HepG2 (cell line): ENCODE results near the gene CNP. TPM values are rescaled to one million over a fixed set of nuclear protein-coding genes. Genes with fewer than 3 reads are reported as not detected.

ENCODE experiments used
- ATF2 ChIP-seq: sonication (generic); formaldehyde crosslinking; IDR thresholded peaks from 2 replicates; pipeline ENCODE4 v1.4.0; 2020; ENCODE audit warnings: missing genetic modification reagents
- ATF7-NPFF ChIP-seq: sonication (generic); formaldehyde crosslinking; IDR thresholded peaks from 2 replicates; pipeline ENCODE4 v1.8.1; 2023; ENCODE audit warnings: mild to moderate bottlenecking, low read depth, missing genetic modification reagents, moderate library complexity
- CCAR2 ChIP-seq: fragments of 200-400 bp; formaldehyde crosslinking; optimal IDR thresholded peaks from 2 replicates; pipeline ENCODE3; 2018; ENCODE audit warnings: low read depth, mild to moderate bottlenecking, low read length, moderate library complexity
- CENPX ChIP-seq: sonication (generic); formaldehyde crosslinking; IDR thresholded peaks from 2 replicates; pipeline ENCODE4 v1.9.0; 2021; ENCODE audit warnings: mild to moderate bottlenecking, missing genetic modification reagents, moderate library complexity
- MED1 ChIP-seq: sonication (generic); formaldehyde crosslinking; IDR thresholded peaks from 2 replicates; pipeline ENCODE4 v1.4.0; 2020; ENCODE audit warnings: missing genetic modification reagents
- NRL ChIP-seq: sonication (generic); formaldehyde crosslinking; IDR thresholded peaks from 2 replicates; pipeline ENCODE4 v1.5.0; 2020; ENCODE audit warnings: missing genetic modification reagents, mild to moderate bottlenecking, moderate library complexity, borderline replicate concordance
- PHF8 ChIP-seq: sonication (generic); formaldehyde crosslinking; IDR thresholded peaks from 2 replicates; pipeline ENCODE4 v1.5.0; 2020; ENCODE audit warnings: missing genetic modification reagents
- POGK ChIP-seq: sonication (generic); formaldehyde crosslinking; conservative IDR thresholded peaks from 2 replicates; pipeline ENCODE4 v1.8.0; 2022; ENCODE audit warnings: mild to moderate bottlenecking, moderate library complexity, missing genetic modification reagents
- PREB ChIP-seq: sonication (generic); formaldehyde crosslinking; IDR thresholded peaks from 2 replicates; pipeline ENCODE4 v1.4.0; 2020; ENCODE audit warnings: missing genetic modification reagents
- RARA ChIP-seq: IDR thresholded peaks from 2 replicates; pipeline ENCODE4 v1.6.1; 2016; ENCODE audit warnings: missing genetic modification reagents, missing compliant biosample characterization
- SIX1 ChIP-seq: sonication (generic); formaldehyde crosslinking; IDR thresholded peaks from 2 replicates; pipeline ENCODE4 v1.4.0; 2020; ENCODE audit warnings: missing genetic modification reagents, borderline replicate concordance
- SP5 ChIP-seq: IDR thresholded peaks from 2 replicates; pipeline ENCODE4 v1.6.1; 2016; ENCODE audit warnings: low read depth, borderline replicate concordance
- THAP7 ChIP-seq: sonication (generic); formaldehyde crosslinking; IDR thresholded peaks from 2 replicates; pipeline ENCODE4 v1.8.1; 2023; ENCODE audit warnings: mild to moderate bottlenecking, missing genetic modification reagents
- ZFAT ChIP-seq: sonication (generic); formaldehyde crosslinking; conservative IDR thresholded peaks from 2 replicates; pipeline ENCODE4 v1.8.1; 2023; ENCODE audit warnings: missing genetic modification reagents, inconsistent platforms
- ZIK1 ChIP-seq: sonication (generic); formaldehyde crosslinking; IDR thresholded peaks from 2 replicates; pipeline ENCODE4 v1.5.0; 2020; ENCODE audit warnings: mild to moderate bottlenecking, low read depth, missing genetic modification reagents, borderline replicate concordance
- ZNF292 ChIP-seq: sonication (generic); formaldehyde crosslinking; IDR thresholded peaks from 2 replicates; pipeline ENCODE4 v1.8.1; 2022; ENCODE audit warnings: mild to moderate bottlenecking, low read depth, missing genetic modification reagents, borderline replicate concordance
- ZNF329 ChIP-seq: sonication (generic); formaldehyde crosslinking; IDR thresholded peaks from 2 replicates; pipeline ENCODE4 v1.9.0; 2021; ENCODE audit warnings: low read depth, mild to moderate bottlenecking, missing genetic modification reagents
- ZNF644 ChIP-seq: IDR thresholded peaks from 2 replicates; pipeline ENCODE4 v1.6.1; 2016; ENCODE audit warnings: low read depth
- ZNF674 ChIP-seq: sonication (generic); formaldehyde crosslinking; IDR thresholded peaks from 2 replicates; pipeline ENCODE4 v1.5.0; 2020; ENCODE audit warnings: low read depth, mild to moderate bottlenecking, missing genetic modification reagents
- ZSCAN25 ChIP-seq: sonication (generic); formaldehyde crosslinking; IDR thresholded peaks from 2 replicates; pipeline ENCODE4 v1.8.0; 2022; ENCODE audit warnings: mild to moderate bottlenecking, missing genetic modification reagents
- polyA plus RNA-seq, 8 experiments: library from polyadenylated mRNA; depleted of rRNA in 3 of 8; stranded (reverse) in 7 of 8; unstranded in 1 of 8; fragments of >200 nt; fragmentation: Illumina TruSeq in 4 of 8; extraction: Trizol in 4 of 8; gene quantifications; 2 replicates each; pipeline versions ENCODE4 v1.2.1 to v1.2.3, GENCODE V29; 2011 to 2016; ENCODE audit warnings: low read depth in 4 of 8, missing spikeins in 1 of 8, mixed read lengths in 1 of 8; ENCODE audit not compliant: insufficient read depth in 1 of 8
- total RNA-seq, 5 experiments: library from RNA; depleted of rRNA; stranded (reverse); fragments of >200 nt; fragmentation: Illumina TruSeq; extraction: Trizol; gene quantifications; 2 replicates each; pipeline ENCODE4 v1.2.3, GENCODE V29; 2016; ENCODE audit warnings: low read depth in 1 of 5

Gene CNP
- total and polyA plus RNA-seq, 2 of the 13 experiments (the other 11 are each of a cell fraction or from before 2014, with no cell fraction given) = 97.2 to 161 TPM

DNA sequence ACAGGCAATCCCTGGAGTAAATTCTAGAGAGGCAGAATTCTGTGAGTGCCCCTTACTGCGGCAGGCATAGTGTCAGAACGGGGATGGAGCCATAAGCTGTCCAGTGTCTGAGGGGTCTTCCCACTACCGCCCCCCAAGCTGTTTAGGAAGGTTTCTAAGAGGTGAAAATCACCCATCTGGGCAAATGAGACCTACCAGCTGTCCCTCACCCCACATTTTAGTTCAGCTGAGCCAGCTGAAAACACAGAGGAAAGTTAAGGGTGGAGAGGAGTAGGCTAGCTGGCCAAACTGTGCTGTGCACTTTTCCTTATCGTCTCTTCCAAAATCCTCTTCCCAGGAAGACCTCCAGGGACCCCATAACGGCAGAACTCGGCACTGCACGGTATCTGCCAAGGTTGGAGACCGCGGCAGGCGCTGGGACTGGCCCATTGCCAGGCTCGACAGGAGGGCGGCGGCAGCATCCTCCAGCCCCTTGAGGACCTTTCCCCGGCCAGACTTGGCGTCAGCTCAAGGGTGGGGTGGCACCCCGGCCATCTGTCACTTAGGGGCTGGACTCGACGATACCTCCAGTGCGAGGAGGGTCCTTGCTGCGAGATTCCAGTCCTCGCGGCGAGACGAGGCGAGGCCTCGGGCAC is 48.8 kb upstream of the CNP start (continued):
- TF ChIP-seq CENPX = no peak
- no peak for TF ChIP-seq CCAR2
- no peak for TF ChIP-seq MED1
- TF ChIP-seq ZFAT (CRISPR knock-in tag) = no peak
- no peak for TF ChIP-seq ZNF644
- TF ChIP-seq ATF2 (CRISPR knock-in tag) = no peak
- TF ChIP-seq ZNF292 = no peak
- TF ChIP-seq ZIK1 = no peak
- TF ChIP-seq SP5 (CRISPR knock-in tag) = no peak
- peak; percentile 67; the same call in 1 of the 2 replicates for TF ChIP-seq ATF7-NPFF
- no peak for TF ChIP-seq POGK
- 0 out of 2 replicates have a peak, but pooled peaks have one; percentile 1 for TF ChIP-seq PHF8 (CRISPR knock-in tag)
- TF ChIP-seq SIX1 (CRISPR knock-in tag) = no peak
- TF ChIP-seq RARA (CRISPR knock-in tag) = no peak
- TF ChIP-seq ZNF674 (CRISPR knock-in tag) = no peak
- no peak for TF ChIP-seq PREB (CRISPR knock-in tag)
- TF ChIP-seq THAP7 = peak; percentile 19; the same call in 1 of the 2 replicates
- 0 out of 2 replicates have a peak, but pooled peaks have one; percentile 3 for TF ChIP-seq ZNF329 (CRISPR knock-in tag)
- TF ChIP-seq ZSCAN25 = 0 out of 2 replicates have a peak, but pooled peaks have one; percentile 1
- no peak for TF ChIP-seq NRL (CRISPR knock-in tag)
